C4-2B (cell line): ENCODE results near the gene INAFM1.

Experiments
- CTCF ChIP-seq: fragments of 450-650 bp; conservative IDR thresholded peaks from 2 replicates; pipeline ENCODE4 v1.5.1; 2017; ENCODE audit warnings: mild to moderate bottlenecking
- ZFX ChIP-seq: fragments of 450-650 bp; IDR thresholded peaks from 2 replicates; pipeline ENCODE4 v1.6.1; 2017

- TF ChIP-seq CTCF: no peak
- TF ChIP-seq ZFX: no peak
Measured at GRCh38 chr19:47273313-47274070, 1.2 kb upstream of the INAFM1 start.
